Liver (tissue), 9 donors: Measurements from ENCODE around the gene SERPINB10. TPM values are rescaled to one million over a fixed set of nuclear protein-coding genes. Genes with fewer than 3 reads are reported as not detected.

ENCODE experiments used
- DNase-seq: peaks from one replicate; pipeline ENCODE4 v3.0.0-alpha.2; 2017; ENCODE audit warnings: low spot score
- H3K27ac ChIP-seq, 2 donors: one replicate each; pipeline ENCODE4 v1.7.0; 2013; ENCODE audit warnings: inconsistent platforms in 2 of 2, low read length in 2 of 2, control low read depth in 1 of 2, low read depth in 1 of 2, mild to moderate bottlenecking in 1 of 2
- H3K27me3 ChIP-seq, 4 donors: one replicate each; pipeline versions ENCODE4 v1.6.1 to v1.7.0; 2013; ENCODE audit warnings: low read length in 3 of 4, inconsistent platforms in 1 of 4, mild to moderate bottlenecking in 1 of 4, moderate library complexity in 1 of 4; ENCODE audit not compliant: control insufficient read depth in 4 of 4, insufficient read depth in 4 of 4
- H3K36me3 ChIP-seq, 4 donors: one replicate each; pipeline versions ENCODE4 v1.6.1 to v1.7.0; 2013; ENCODE audit warnings: low read length in 3 of 4, mild to moderate bottlenecking in 3 of 4, low read depth in 1 of 4, moderate library complexity in 1 of 4; ENCODE audit not compliant: control insufficient read depth in 4 of 4, insufficient read depth in 3 of 4
- H3K4me1 ChIP-seq, 4 donors: one replicate each; pipeline versions ENCODE4 v1.6.1 to v1.7.0; 2013; ENCODE audit warnings: low read length in 3 of 4, mild to moderate bottlenecking in 3 of 4, moderate library complexity in 1 of 4; ENCODE audit not compliant: control insufficient read depth in 4 of 4, insufficient read depth in 4 of 4
- H3K4me3 ChIP-seq, 3 donors: one replicate each; pipeline versions ENCODE4 v1.6.1 to v1.7.0; 2013; ENCODE audit warnings: low read length in 3 of 3, control low read depth in 1 of 3, low read depth in 1 of 3, mild to moderate bottlenecking in 1 of 3
- H3K9ac ChIP-seq, 2 donors: one replicate each; pipeline ENCODE4 v1.7.0; 2013; ENCODE audit warnings: low read length in 2 of 2, mild to moderate bottlenecking in 2 of 2, moderate library complexity in 2 of 2, control low read depth in 1 of 2, low read depth in 1 of 2
- H3K9me3 ChIP-seq, 4 donors: one replicate each; pipeline versions ENCODE4 v1.6.1 to v1.7.0; 2013; ENCODE audit warnings: low read length in 3 of 4; ENCODE audit not compliant: control insufficient read depth in 4 of 4
- ATF3 ChIP-seq: IDR thresholded peaks from 2 replicates; pipeline ENCODE4 v1.6.1; 2016; ENCODE audit warnings: antibody characterized with exemption
- CTCF ChIP-seq: fragments of 150-350 bp; IDR thresholded peaks from 2 replicates; pipeline ENCODE4 v1.5.1; 2017; ENCODE audit warnings: improper control_type of control experiment, low read depth, low read length; ENCODE audit not compliant: missing input control
- EGR1 ChIP-seq, 2 donors: IDR thresholded peaks; 2 replicates each; pipeline ENCODE4 v1.6.1; 2016 to 2018; ENCODE audit warnings: antibody characterized with exemption in 2 of 2, low read depth in 2 of 2
- FOXA1 ChIP-seq: IDR thresholded peaks from 2 replicates; pipeline ENCODE4 v1.6.1; 2016; ENCODE audit warnings: antibody characterized with exemption
- FOXA2 ChIP-seq: IDR thresholded peaks from 2 replicates; pipeline ENCODE4 v1.6.1; 2016; ENCODE audit warnings: antibody characterized with exemption
- HNF4A ChIP-seq, 2 donors: conservative IDR thresholded peaks; 2 replicates each; pipeline ENCODE4 v1.6.1; 2016; ENCODE audit warnings: antibody characterized with exemption in 2 of 2, mild to moderate bottlenecking in 2 of 2
- JUND ChIP-seq, 2 donors: IDR thresholded peaks; 2 replicates each; pipeline ENCODE4 v1.6.1; 2016; ENCODE audit warnings: antibody characterized with exemption in 2 of 2
- MAX ChIP-seq: IDR thresholded peaks from 2 replicates; pipeline ENCODE4 v1.6.1; 2016; ENCODE audit warnings: antibody characterized with exemption
- NR2F2 ChIP-seq: IDR thresholded peaks from 2 replicates; pipeline ENCODE4 v1.6.1; 2016; ENCODE audit warnings: antibody characterized with exemption
- RAD21 ChIP-seq, 2 donors: IDR thresholded peaks; 2 replicates each; pipeline ENCODE4 v1.6.1; 2016; ENCODE audit warnings: antibody characterized with exemption in 2 of 2, mild to moderate bottlenecking in 2 of 2
- REST ChIP-seq: IDR thresholded peaks from 2 replicates; pipeline ENCODE4 v1.6.1; 2016; ENCODE audit warnings: antibody characterized with exemption, mild to moderate bottlenecking
- RXRA ChIP-seq, 2 donors: IDR thresholded peaks; 2 replicates each; pipeline ENCODE4 v1.6.1; 2017 to 2018; ENCODE audit warnings: antibody characterized with exemption in 2 of 2, mild to moderate bottlenecking in 1 of 2
- SP1 ChIP-seq: IDR thresholded peaks from 2 replicates; pipeline ENCODE4 v1.6.1; 2018; ENCODE audit warnings: antibody characterized with exemption, mild to moderate bottlenecking
- TAF1 ChIP-seq: conservative IDR thresholded peaks from 2 replicates; pipeline ENCODE4 v1.6.1; 2016; ENCODE audit warnings: antibody characterized with exemption, mild to moderate bottlenecking
- YY1 ChIP-seq: IDR thresholded peaks from 2 replicates; pipeline ENCODE4 v1.6.1; 2016; ENCODE audit warnings: antibody characterized with exemption, mild to moderate bottlenecking
- ZBTB33 ChIP-seq: IDR thresholded peaks from 2 replicates; pipeline ENCODE4 v1.6.1; 2016; ENCODE audit warnings: antibody characterized with exemption
- WGBS: extraction: QIAGEN DNeasy Blood & Tissue Kit; methylation state at CpG from one replicate; pipeline ENCODE4 v1.1.7; 2013; 5-methylcytosine and 5-hydroxymethylcytosine counted together
- polyA plus RNA-seq, 2 donors: library from polyadenylated mRNA; stranded (reverse) in 1 of 2; unstranded in 1 of 2; fragments of 200-250 nt in 1 of 2; fragments of >200 nt in 1 of 2; fragmentation: Nextera tagmentation in 1 of 2; extraction: Ambion mirVana in 1 of 2; gene quantifications; one replicate each; pipeline versions ENCODE4 v1.2.1 to v1.2.3, GENCODE V29; 2013 to 2015
- total RNA-seq, 2 donors: library from RNA; depleted of rRNA; stranded (reverse); fragments of >200 nt; gene quantifications; one replicate each; pipeline ENCODE4 v1.2.3, GENCODE V29; 2014
- donor health status: healthy.
- donor health status: healthy.
- donor health status: healthy.
- donor health status: healthy.
- donor health status: healthy.

Gene SERPINB10
- total and polyA plus RNA-seq, 4 donors: 4.6 TPM; not detected in 3

GRCh38 chr18:63905361-63905760, 2.4 kb upstream of the SERPINB10 start:
- Histone ChIP-seq H3K9ac (no peak overlapping the region), H3K4me3 (no peak overlapping the region), H3K27ac (no peak overlapping the region), H3K4me1 (no peaks in the 10 kb centered on the region), H3K27me3 (no peaks in the 10 kb centered on the region), H3K9me3 (no peaks in the 10 kb centered on the region), H3K36me3 (no peaks in the 10 kb centered on the region)
- no peak for TF ChIP-seq HNF4A (conservative IDR thresholded peaks at IDR 0.05)
- no peak for TF ChIP-seq YY1
- TF ChIP-seq JUND (IDR thresholded peaks at IDR 0.05): no peak
- no peak for TF ChIP-seq TAF1
- TF ChIP-seq FOXA1: no peak
- no peak for TF ChIP-seq NR2F2
- no peak for DNase-seq
- 92% methylated on average over 2 of the region's 2 CpGs for WGBS

- Histone ChIP-seq H3K9ac (no peak overlapping the region), H3K9me3 (no peaks in the 10 kb centered on the region), H3K4me1 (no peaks in the 10 kb centered on the region), H3K4me3 (no peak overlapping the region), H3K36me3 (no peaks in the 10 kb centered on the region), H3K27ac (no peak overlapping the region), H3K27me3 (no peaks in the 10 kb centered on the region)
- WGBS: 85% methylated on average over 1 of the region's 1 CpG
- no peak for DNase-seq
- TF ChIP-seq ATF3 (no peak), REST (no peak), SP1 (no peak), YY1 (no peak), RXRA (IDR thresholded peaks at IDR 0.05) (no peak), FOXA1 (no peak), EGR1 (IDR thresholded peaks at IDR 0.05; ENCODE audit: low read depth in 2 of 2) (no peak), ZBTB33 (no peak), FOXA2 (no peak)
Measured at GRCh38 chr18:63906056-63906455, 1.7 kb upstream of the SERPINB10 start.

- WGBS: 79% methylated on average over 1 of the region's 1 CpG
- H3K9ac ChIP-seq: no peak overlapping the region
- no peak overlapping the region for H3K27ac ChIP-seq
- no peak for DNase-seq
- H3K27me3 ChIP-seq: no peaks in the 10 kb centered on the region
- H3K9me3 ChIP-seq: no peaks in the 10 kb centered on the region
- TF ChIP-seq ATF3 (no peak), YY1 (no peak), CTCF (no peak), JUND (IDR thresholded peaks at IDR 0.05) (no peak), FOXA1 (no peak), RAD21 (IDR thresholded peaks at IDR 0.05) (no peak), RXRA (IDR thresholded peaks at IDR 0.05) (no peak), ZBTB33 (no peak), MAX (no peak), FOXA2 (no peak)
- H3K4me3 ChIP-seq: no peak overlapping the region
- H3K36me3 ChIP-seq: no peaks in the 10 kb centered on the region
- no peaks in the 10 kb centered on the region for H3K4me1 ChIP-seq
Measured at GRCh38 chr18:63908858-63909257, 1.1 kb downstream of the SERPINB10 start.
